GM18951 (cell line): Measurements from ENCODE around the gene NOXO1.

Experiments
- POLR2A ChIP-seq: IDR thresholded peaks from 4 replicates; pipeline ENCODE4 v1.6.1; 2011; ENCODE audit warnings: mild to moderate bottlenecking; ENCODE audit not compliant: insufficient read length, insufficient read depth; ENCODE audit errors: extremely low read depth
- in situ Hi-C: fragments of 300-500 bp; cut with MboI; formaldehyde crosslinking; loops from one replicate; pipeline ENCODE4 v1.12.0; 2022; ENCODE audit warnings: low sequenced_read_pairs, mixed read lengths, inconsistent platforms; ENCODE audit not compliant: unreplicated experiment

The NOXO1 gene

GRCh38 chr16:1998852-1999801 is 17.9 kb upstream of the NOXO1 start:
- TF ChIP-seq POLR2A, result no peak
- in situ Hi-C loops, result no loop called here

DNA sequence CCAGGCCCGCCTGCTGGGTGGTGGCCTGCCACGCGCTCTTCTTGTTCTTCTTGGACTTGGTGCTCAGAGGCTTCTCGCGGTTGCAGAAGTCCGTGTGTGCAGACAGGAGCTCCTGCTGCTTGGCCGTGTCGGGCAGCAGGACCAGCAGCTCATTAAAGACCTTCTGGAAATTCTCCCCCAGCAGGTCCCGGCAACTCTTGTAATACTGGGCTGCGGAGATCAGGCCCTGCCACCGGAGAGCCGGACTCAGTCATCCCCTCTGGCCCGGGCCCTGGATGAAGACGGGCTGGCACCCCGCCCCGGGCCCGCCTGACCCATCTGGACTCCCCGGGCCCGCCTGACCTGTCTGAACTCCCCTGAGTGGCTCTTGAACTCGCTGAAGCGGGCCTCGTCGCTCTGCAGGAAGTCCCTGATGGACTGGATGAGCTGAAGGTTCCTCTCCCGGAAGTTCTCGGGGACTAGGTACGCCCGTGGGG is 17.1 kb upstream of the NOXO1 start:
- no peak for TF ChIP-seq POLR2A
- in situ Hi-C loops, result no loop called here

DNA sequence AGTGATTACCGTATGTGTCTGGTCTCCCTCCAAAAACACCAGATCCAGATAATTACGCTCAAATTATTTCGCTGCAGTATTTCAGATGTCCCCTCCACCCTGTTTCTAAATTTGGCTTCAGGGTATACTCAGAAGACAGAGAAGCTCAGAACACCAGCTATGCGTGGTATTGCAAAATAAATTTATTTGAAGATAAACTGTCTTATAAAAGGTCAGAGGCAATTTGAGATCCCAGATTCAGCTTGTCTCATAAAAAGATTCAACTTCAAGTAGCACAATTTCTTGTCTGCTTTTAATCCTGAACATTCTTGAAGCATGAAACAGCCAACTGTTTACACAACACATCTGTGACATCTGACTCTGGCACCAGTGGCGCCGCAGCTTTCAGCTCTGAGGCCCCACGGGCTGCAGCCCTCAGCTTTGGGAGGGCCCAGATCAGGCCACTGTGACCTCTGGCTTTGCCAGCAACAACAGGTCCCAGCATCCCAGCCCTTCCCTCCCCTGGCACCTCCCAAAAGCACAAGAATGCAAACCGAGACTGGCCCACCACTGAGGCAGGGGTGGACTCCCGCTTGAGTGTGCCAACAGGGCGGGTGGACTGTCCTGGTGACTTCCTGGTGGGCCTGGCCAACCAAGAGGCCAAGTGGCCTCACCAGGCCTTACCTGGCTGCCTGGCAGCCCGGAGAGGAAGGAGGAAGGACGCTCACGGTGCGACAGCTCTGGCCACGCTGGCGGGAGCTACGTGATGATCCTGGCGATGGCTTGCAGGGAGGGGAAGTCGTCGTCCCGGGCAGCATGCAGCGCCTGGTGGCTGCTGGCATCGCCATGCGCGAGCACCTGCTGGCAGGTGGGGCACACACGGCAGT is 16.5 kb upstream of the NOXO1 start:
- no peak for TF ChIP-seq POLR2A
- in situ Hi-C loops, result no loop called here

DNA sequence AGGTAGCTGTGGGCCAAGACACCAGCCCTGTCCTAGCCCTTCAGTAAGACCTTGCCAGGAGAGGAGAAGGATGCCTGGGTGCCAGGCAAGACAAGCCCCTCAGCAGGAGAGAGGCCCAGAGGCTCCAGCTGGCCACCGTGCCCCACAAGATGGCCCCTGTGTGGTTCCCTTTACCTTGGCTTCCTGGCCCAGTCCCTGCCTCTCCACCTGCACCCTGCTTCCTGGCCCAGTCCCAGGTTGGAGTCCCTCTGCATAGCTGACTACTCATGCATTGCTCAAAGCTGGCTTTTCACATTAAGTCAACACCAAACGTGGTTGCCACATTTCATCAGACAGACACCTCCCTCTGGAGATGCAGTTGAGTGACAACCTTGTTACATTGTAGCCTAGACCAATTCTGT is 12.5 kb upstream of the NOXO1 start:
- no peak for TF ChIP-seq POLR2A
- in situ Hi-C loops, result no loop called here

GRCh38 chr16:1992704-1993317 is 11.5 kb upstream of the NOXO1 start:
- TF ChIP-seq POLR2A, result no peak
- in situ Hi-C loops, result no loop called here

DNA sequence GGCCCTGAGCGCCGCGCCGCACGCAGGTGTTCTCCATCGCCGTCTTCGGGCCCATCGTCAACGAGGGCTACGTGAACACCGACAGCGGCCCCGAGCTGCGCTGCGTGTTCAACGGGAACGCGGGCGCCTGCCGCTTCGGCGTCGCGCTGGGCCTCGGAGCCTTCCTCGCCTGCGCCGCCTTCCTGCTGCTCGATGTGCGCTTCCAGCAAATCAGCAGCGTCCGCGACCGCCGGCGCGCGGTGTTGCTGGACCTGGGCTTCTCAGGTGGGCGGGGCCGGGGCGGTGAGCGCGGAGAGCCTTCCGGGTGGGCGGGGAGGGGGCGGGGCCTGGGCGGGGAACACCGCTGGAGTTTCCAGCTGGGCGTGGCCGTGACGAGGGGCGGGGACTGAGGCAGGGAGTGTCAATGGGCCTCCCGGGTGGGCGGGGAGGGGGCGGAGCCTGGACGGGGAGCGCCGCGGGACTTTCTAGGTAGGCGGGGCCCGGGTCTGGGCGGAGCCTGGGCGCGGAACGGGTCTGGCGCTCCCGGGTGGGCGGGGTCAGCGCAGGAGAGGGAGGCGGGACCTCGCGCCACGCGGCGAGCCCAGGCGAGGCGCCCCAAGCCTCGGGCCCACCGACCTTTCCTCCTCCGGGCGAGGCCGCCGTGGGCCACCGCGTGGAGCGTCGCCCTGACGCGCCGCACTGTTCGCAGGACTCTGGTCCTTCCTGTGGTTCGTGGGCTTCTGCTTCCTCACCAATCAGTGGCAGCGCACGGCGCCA is 10.9 kb upstream of the NOXO1 start:
- peak; percentile 68 for TF ChIP-seq POLR2A
- in situ Hi-C loops, result no loop called here

- TF ChIP-seq POLR2A, result no peak
- in situ Hi-C loops, result no loop called here
These were observed 10.3 kb upstream of the NOXO1 start for GRCh38 chr16:1991588-1991947.

GRCh38 chr16:1991135-1991551 is 9.9 kb upstream of the NOXO1 start:
- peak; percentile 36 for TF ChIP-seq POLR2A
- in situ Hi-C loops, result no loop called here

- in situ Hi-C loops, result no loop called here
- no peak for TF ChIP-seq POLR2A
These were observed 9.3 kb upstream of the NOXO1 start for GRCh38 chr16:1990351-1991134.

- in situ Hi-C loops, result no loop called here
- no peak for TF ChIP-seq POLR2A
These were observed 8.8 kb upstream of the NOXO1 start for GRCh38 chr16:1990101-1990350.

DNA sequence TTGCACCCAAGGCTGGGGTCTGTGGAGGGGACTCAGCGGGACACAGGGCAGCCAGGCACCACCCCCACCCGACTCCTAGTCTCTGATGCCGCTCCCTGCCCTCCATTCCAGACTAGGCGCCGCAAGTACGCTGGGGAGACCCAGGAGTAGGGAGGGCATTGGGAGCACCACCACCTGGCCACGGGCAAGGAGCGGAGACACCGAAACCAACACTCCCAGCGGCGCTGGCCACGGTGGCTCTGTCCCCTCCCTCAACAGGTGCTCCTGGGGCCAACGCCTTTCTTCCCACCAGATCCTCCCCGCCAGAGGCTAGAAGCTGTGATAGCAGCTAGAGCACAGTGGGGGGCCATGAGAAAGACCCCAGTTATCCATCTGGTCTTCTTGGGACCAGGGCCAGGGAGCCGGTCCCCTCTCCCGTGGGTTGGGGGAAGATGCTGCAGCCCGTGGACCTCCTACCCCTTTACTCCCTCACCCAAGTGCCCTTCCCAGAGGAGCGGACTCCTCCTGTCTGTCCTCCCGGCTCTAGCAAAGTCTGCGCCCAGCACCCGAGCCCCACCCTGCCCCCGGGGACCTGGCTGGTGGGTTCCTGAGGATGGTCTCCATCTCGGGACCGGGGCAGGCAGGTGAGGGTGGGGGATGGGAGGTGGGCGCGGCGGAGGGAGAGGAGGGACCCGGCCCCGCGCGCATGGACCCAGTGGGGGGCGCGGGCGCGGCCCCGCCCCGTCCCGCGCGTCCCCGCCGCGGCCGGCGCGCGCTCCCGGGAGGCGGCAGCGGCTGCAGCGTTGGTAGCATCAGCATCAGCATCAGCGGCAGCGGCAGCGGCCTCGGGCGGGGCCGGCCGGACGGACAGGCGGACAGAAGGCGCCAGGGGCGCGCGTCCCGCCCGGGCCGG is 8.2 kb upstream of the NOXO1 start, which contains the start of gene SYNGR3:
Gene SYNGR3, plus strand, starts transcription at position 762 of the 892 bp plus-strand sequence. CDS start 133 bp downstream, outside the sequence.
- in situ Hi-C loops, result no loop called here
- no peak for TF ChIP-seq POLR2A
